ENCODE data around the gene BATF2.
"Not testable (repeated sequence)": the region's sequence is repeated elsewhere in the genome, so short reads cannot be mapped to it uniquely, and the experiment has no call there.

Gene BATF2, protein sequence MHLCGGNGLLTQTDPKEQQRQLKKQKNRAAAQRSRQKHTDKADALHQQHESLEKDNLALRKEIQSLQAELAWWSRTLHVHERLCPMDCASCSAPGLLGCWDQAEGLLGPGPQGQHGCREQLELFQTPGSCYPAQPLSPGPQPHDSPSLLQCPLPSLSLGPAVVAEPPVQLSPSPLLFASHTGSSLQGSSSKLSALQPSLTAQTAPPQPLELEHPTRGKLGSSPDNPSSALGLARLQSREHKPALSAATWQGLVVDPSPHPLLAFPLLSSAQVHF

GRCh38 chr11:64996710-64997380, at the start of gene BATF2:
BATF2 (minus strand) TSS chr11:64996971; CDS start chr11:64996914, 57 bp downstream.
- DNase-seq (ENCODE audit: low read depth in 2 of 3, low spot score in 1 of 3) = no peak

DNA sequence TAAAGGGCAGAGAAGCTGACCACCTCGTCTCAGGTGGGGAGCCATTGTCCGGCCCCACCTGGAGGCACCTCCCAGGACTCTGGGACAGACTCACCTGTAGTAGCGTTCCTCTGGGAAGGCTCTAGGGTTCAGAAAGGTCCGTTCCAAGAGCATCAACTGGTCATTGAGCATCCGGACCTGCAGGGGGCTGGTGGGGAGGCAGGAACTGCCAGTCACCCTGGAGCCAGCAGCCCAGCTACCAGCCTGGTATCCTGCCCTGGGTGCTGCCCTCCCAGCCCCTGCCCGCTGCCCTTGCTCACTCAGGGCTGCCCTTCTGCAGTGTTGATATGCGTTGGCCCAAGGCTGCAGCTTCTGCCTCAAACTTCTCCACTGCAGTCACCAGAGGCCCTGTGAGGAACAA, 49.0 kb upstream of the BATF2 start:
- DNase-seq (ENCODE audit: low read depth in 2 of 3, low spot score in 1 of 3) = no peak

DNA sequence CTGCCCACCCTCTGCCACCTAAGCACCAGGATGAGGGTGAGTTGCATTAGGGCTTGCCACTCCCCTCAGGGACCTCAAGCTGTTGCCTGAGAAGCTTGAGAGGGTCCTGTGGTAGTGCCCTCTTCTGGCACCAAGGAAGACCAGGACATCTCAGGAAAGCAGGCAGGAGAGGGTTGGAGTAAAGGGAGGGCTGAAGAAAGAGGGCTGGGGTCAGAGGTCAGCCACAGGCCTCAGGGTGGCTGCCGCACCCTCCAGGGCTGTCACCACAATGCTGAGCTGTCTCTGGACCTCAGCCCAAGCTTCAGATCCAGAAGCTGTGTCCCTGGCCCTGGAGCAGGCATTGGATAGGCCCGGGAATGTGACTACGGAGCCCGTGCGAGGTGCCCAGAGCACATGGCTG, 48.3 kb upstream of the BATF2 start:
- no peak for DNase-seq (ENCODE audit: low read depth in 2 of 3, low spot score in 1 of 3)

DNA sequence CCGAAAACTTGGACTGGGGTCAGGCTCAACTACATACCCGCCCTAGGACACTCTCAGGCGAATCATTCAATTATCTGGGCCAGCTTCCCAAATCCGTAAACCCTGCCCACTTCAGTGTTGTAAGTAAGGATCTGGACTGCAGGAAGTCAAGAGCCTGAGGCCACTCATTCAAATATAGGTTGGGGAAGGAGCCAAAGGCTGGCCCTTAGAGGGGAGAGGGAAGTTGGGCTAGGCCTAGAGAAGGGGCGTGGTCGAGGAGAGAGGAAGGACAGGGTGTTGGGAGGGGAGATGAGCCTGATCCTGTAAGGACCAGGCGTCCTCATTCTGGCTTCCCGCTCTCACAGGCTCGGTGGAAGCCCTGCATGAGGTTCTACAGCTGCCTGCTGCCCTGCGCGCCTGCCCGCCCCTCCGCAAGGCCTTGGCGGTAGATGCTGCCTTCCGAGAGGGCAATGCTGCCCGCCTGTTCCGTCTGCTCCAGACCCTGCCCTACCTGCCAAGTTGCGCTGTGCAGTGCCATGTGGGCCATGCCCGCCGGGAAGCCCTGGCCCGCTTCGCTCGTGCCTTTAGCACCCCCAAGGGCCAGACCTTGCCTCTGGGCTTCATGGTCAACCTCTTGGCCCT, 47.2 kb upstream of the BATF2 start:
- no peak for DNase-seq (ENCODE audit: low read depth in 2 of 3, low spot score in 1 of 3)

DNA sequence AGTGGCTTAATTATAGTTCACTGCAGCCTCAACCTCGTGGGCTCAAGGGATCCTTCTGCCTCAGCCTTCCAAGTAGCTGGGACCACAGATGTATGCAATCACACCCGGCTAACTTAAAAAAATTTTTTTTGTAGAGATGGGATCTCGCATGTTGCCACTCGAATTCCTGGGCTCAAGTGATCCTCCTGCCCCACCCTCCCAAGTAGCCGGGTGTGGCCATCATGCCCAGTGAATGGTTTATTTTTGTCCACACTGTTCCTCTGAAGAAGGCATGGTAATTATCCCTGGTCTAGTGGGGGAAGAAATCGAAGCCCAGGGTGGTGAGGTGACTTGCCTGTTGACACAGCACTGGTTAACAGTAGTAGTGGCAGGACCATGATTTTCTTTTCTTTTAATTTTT, 46.1 kb upstream of the BATF2 start:
- no peak for DNase-seq (ENCODE audit: low read depth in 2 of 3, low spot score in 1 of 3)

- peak; percentile 78 to 84 (median 84) for DNase-seq (ENCODE audit: low read depth in 2 of 3, low spot score in 1 of 3)
These were observed 44.3 kb upstream of the BATF2 start, which contains the start of gene SAC3D1 for GRCh38 chr11:65040847-65041622. SAC3D1 (plus strand) TSS chr11:65041210; CDS start chr11:65041293, 83 bp downstream.

DNA sequence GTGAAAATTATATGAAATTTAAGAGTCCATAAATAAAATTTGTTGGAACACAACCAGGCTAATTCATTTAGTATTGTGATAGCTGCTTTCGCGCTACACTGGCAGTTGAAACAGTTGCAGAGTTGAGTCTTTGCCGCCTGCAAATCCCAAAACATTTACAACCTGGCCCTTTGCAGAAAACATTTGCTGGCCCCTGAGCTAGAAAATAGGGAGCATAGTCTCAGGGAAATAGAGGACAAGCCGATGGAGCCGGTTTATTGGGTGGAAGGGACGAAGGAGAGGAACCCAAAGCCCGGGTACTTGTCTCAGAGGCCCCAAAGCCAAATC, 43.7 kb upstream of the BATF2 start:
- no peak for DNase-seq (ENCODE audit: low read depth in 2 of 3, low spot score in 1 of 3)

DNA sequence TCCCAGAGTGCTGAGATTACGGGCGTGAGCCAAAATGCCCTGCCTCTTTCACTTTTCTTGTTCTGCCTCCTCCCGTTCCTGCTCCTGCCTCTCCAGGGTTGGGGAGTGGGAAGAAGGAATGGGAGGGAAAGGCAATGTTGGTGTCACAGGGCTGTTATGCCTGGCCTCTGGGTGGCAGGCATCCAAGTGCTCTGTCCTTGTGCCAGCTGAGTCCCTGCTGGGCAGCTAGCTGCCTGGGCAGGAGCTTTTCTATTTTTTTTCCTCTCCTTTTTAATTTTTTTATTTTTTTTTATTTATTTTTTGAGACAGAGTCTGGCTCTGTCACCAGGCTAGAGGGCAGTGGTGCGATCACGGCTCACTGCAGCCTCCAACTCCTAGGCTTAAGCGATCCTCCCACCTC, 40.2 kb upstream of the BATF2 start:
- DNase-seq (ENCODE audit: low read depth in 2 of 3, low spot score in 1 of 3) = no peak

DNA sequence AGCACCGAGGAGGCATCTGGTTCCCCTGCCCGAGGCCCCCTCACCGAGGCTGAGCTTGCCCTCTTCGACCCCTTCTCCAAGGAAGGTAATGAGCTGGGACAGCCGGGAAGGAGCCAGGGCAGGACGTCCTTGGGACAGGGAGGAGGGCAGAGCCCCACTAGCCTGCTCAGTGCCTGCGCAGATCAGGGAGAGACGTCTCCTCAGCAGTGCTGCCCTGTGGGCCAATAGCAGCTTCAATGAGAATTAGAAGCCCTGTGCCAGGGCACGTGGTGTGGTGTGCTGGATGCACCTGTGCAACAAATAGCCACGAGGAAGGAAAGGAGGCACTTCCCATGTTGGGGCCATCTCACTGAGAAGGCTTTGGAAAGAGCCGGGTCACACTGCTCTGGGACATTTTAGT, 38.8 kb upstream of the BATF2 start:
- no peak for DNase-seq (ENCODE audit: low read depth in 2 of 3, low spot score in 1 of 3)

GRCh38 chr11:65034423-65034822, 37.7 kb upstream of the BATF2 start:
- no peak for DNase-seq (ENCODE audit: low read depth in 2 of 3, low spot score in 1 of 3)

- no peak for DNase-seq (ENCODE audit: low read depth in 2 of 3, low spot score in 1 of 3)
These were observed 35.4 kb upstream of the BATF2 start for GRCh38 chr11:65032216-65032615.

DNA sequence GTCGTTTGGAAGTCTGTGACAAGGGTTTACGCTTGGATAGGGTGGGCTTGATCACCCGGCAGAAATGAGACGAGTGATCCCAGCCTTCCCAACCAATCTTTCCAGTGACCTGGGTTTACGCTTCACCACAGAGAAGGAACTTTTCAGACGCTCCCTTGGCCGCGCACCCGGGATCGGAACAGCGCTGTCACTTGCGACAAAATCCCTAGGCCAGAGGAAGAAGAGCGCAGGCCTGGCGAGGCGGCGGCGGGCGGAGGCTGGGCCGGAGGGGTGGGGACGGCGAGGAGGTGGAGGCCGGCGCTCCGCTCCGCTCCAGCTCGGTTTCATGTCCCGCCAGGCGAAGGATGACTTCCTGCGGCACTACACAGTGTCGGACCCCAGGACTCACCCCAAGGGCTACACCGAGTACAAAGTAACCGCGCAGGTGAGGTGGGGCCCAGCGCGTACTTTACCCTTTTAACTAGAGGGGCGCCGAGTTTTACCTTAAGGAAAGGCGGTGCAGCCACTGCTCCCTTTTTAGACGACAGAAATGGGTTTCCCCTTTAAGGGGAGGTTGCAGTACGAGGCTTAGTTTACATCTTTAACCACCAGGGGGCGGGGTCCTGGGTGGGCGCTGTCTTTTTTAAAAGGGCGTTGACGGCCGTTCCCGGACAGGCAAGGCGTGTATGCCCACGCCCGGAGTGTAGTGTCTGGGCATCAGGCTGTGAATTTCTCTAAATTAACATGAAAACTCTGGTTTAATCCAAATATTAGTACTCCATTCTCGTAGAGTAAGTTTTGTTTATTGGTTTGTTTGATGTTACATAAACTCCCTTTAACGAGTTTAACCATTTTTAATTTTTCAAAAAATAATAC, 30.7 kb upstream of the BATF2 start, which contains the start of gene SNX15:
Gene SNX15, plus strand, starts transcription at position 227 of the 855 bp plus-strand sequence. Its CDS starts 99 bp downstream, at position 326.
- peak; percentile 85 to 96 (median 86) for DNase-seq (ENCODE audit: low read depth in 2 of 3, low spot score in 1 of 3)

DNA sequence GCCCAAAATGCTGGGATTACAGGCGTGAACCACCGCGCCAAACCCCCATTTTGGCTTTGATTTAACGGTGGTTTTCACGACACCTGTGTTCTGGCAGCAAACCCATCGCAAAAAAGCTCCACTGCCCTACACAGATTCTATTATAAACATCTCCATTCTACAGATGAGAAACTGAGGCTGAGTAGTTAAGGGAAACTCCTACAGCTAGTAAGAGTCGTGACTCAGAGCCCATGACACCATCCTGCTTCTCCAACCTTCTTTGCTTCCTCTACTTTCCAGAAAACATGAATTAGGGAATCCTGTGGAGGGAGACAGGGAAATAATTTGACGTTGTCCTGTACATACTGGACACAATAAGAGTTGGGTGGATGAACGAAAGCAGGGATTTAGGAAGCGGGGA, 30.0 kb upstream of the BATF2 start:
- DNase-seq (ENCODE audit: low read depth in 2 of 3, low spot score in 1 of 3) = no peak

GRCh38 chr11:65023502-65023901, 26.7 kb upstream of the BATF2 start:
- DNase-seq (ENCODE audit: low read depth in 2 of 3, low spot score in 1 of 3) = not testable (repeated sequence)

DNA sequence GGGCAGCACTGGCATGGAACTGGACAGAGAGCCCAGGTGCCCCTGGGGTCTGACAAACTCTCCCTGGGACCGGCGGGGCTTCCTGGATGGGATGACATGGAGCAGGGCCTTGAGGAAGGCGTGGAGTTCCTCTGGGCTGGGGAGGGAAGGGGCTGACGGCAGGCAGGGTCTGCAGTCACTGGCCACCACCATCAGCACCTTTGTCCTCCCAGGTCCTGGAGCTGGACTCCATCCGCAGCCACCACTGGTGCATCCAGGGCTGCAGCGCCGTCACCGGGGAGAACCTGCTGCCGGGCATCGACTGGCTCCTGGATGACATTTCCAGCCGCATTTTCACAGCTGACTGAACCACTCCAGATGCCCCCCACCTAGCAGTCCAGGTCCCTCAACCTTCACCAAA, 24.7 kb upstream of the BATF2 start:
- no peak for DNase-seq (ENCODE audit: low read depth in 2 of 3, low spot score in 1 of 3)

DNA sequence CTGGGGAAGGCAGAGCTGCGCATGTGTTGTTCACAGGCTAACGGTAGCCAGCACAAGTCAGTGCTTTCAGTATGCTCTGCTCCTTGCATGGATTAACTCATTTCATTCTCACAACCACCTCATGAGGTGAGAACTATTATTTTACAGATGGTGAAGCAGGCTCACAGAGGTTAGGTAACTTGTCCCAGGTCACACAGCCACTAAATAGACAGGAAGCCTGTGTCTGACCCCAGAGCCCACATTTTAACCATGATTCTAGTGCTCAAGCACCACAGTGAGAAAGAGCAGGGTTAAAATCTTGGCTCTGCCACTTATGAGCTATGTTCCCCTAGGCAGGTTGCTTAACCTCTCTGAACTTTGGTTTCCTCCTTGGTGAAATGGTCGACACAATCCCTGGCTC, 24.2 kb upstream of the BATF2 start:
- no peak for DNase-seq (ENCODE audit: low read depth in 2 of 3, low spot score in 1 of 3)

- no peak for DNase-seq (ENCODE audit: low read depth in 2 of 3, low spot score in 1 of 3)
These were observed 23.1 kb upstream of the BATF2 start for GRCh38 chr11:65019824-65020223.

- DNase-seq (ENCODE audit: low read depth in 2 of 3, low spot score in 1 of 3) = no peak
These were observed 21.2 kb upstream of the BATF2 start for GRCh38 chr11:65017937-65018336.

DNA sequence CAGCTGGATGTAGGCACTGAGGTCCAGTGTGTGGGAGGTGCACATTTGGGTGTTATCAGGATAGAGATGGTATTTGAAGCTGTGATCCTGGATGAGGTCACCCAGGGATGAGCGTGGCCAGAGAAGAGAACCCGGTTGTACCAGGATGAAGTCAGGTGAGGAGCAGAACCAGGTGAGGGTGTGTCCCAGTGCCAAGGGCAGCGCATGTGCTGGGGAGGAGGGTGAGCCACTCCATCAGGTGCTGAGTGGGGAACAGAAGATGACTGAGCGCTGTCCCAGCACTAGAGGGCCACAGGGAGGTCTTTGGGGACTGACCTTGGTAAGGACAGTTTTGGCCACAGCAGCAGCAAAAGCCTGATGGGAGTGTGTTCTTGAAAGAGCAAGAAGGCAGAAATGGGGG, 19.9 kb upstream of the BATF2 start:
- no peak for DNase-seq (ENCODE audit: low read depth in 2 of 3, low spot score in 1 of 3)

DNA sequence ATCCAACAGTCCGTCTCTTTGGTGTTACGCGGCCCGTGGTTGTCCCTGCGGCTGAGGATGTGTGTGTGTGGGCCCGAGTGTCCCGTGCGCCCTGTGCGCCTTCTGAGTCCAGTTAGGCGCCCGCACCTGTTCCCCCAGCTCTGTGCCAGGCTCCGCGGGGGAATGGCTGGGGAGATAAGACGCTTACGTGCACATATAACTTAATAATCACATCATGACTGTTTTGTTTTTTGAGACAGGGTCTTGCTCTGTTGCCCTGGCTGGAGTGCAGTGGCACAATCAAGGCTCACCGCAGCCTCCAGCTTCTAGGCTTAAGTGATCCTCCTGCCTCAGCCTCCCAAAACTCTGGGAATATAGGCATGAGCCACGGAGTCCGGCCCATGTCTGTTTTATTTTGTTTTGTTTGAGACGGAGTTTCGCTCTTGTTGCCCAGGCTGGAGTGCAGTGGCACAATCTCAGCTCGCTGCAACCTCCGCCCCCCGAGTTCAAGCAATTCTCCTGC, 18.0 kb upstream of the BATF2 start:
- DNase-seq (ENCODE audit: low read depth in 2 of 3, low spot score in 1 of 3) = peak in 1 of 3 donors; percentile 20

Measured in stimulated activated CD4-positive, alpha-beta T cell treated with anti-CD3 and anti-CD28 coated beads, Interleukin-12 subunit alpha, Interleukin-12 subunit beta, amount 100 ng/mL, for 48 hours (primary cell).